Measurements from ENCODE around the gene PTPA.

DNA sequence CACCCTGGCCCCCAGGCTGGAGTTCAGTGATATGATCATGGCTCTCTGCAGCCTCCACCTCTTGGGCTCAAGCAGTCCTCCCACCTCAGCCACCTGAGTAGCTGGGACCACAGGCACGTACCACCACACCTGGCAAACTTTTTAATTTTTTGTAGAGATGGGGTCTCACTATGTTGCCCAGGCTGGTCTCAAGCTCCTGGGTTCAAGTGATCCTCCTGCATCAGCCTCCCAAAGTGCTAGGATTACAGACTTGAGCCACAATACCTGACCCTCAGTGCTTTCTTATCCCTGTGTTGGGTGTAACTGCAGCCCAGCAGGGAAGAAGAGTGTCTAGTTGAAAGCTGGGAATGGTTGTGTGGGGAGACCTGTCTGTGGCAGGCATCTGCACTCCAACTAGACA, 10.9 kb downstream of the PTPA start:
- TF ChIP-seq NR3C1 (CRISPR knock-in tag; IDR thresholded peaks at IDR 0.05) (no peak), CHD4 (IDR thresholded peaks at IDR 0.05; ENCODE audit: insufficient read depth, insufficient replicate concordance, low read depth, low read length, poor library complexity, severe bottlenecking) (no peak), RAD21 (CRISPR knock-in tag; conservative IDR thresholded peaks at IDR 0.05 in 1 of 2, IDR thresholded peaks at IDR 0.05 in 1 of 2) (no peak), TARDBP (IDR thresholded peaks at IDR 0.05) (no peak), HDAC1 (IDR thresholded peaks at IDR 0.05) (no peak), EP300 (IDR thresholded peaks at IDR 0.05; ENCODE audit: low read length) (no peak), ARNT (IDR thresholded peaks at IDR 0.05) (no peak), ZFP30 (CRISPR knock-in tag; IDR thresholded peaks at IDR 0.05; ENCODE audit: borderline replicate concordance) (no peak)
- TF ChIP-seq, protein P1, sequence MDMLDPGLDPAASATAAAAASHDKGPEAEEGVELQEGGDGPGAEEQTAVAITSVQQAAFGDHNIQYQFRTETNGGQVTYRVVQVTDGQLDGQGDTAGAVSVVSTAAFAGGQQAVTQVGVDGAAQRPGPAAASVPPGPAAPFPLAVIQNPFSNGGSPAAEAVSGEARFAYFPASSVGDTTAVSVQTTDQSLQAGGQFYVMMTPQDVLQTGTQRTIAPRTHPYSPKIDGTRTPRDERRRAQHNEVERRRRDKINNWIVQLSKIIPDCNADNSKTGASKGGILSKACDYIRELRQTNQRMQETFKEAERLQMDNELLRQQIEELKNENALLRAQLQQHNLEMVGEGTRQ (CRISPR knock-in tag; IDR thresholded peaks at IDR 0.05): no peak
